Activated T-helper 17 cell treated with anti-CD3 and anti-CD28 coated beads, Interleukin-2, amount 50 U/mL, for 72 hours (primary cell): Measurements from ENCODE around the gene MOB1B. TPM values are rescaled to one million over a fixed set of nuclear protein-coding genes. Genes with fewer than 3 reads are reported as not detected.

Experiments used
- ATAC-seq: fragments of 150-1000 bp; cut with Tn5 transposase; replicated peaks from 2 replicates; pipeline ENCODE4 v1.10.0; 2021; ENCODE audit warnings: mild to moderate bottlenecking, moderate library complexity
- H3K27ac Mint-ChIP-seq: one replicate; pipeline ENCODE4 v1.8.0; 2022; ENCODE audit warnings: mixed read lengths
- H3K27me3 Mint-ChIP-seq: one replicate; pipeline ENCODE4 v1.8.0; 2022; ENCODE audit warnings: mixed read lengths
- H3K36me3 Mint-ChIP-seq: one replicate; pipeline ENCODE4 v1.8.0; 2022; ENCODE audit warnings: low read depth, mild to moderate bottlenecking, mixed read lengths
- H3K4me1 Mint-ChIP-seq: one replicate; pipeline ENCODE4 v1.8.0; 2022; ENCODE audit warnings: mixed read lengths
- H3K4me3 Mint-ChIP-seq: one replicate; pipeline ENCODE4 v1.8.0; 2022; ENCODE audit warnings: mild to moderate bottlenecking, mixed read lengths
- H3K9me3 Mint-ChIP-seq: one replicate; pipeline ENCODE4 v1.8.0; 2022; ENCODE audit warnings: mixed read lengths
- total RNA-seq, 2 donors: library from RNA; stranded (reverse); gene quantifications; one replicate each; pipeline ENCODE4 v1.2.3, GENCODE V29; 2022

MOB1B gene
- total RNA-seq, 2 donors from 2014 or later = 16.6 to 21.2 TPM

GRCh38 chr4:70956549-70957210 lies 54.5 kb downstream of the MOB1B start:
- Mint-ChIP-seq H3K4me1 (no peaks in the 10 kb centered on the region), H3K27me3 (no peaks in the 10 kb centered on the region), H3K9me3 (no peaks in the 10 kb centered on the region), H3K27ac (no peak overlapping the region), H3K4me3 (no peak overlapping the region), H3K36me3 (peaks cover 9% of the 10 kb centered on the region)
- no peak for ATAC-seq

- no peak overlapping the region for H3K27ac Mint-ChIP-seq
- no peak for ATAC-seq
- no peaks in the 10 kb centered on the region for H3K9me3 Mint-ChIP-seq
- peaks cover 9% of the 10 kb centered on the region for H3K36me3 Mint-ChIP-seq
- H3K4me3 Mint-ChIP-seq = no peak overlapping the region
- no peaks in the 10 kb centered on the region for H3K27me3 Mint-ChIP-seq
- H3K4me1 Mint-ChIP-seq = no peaks in the 10 kb centered on the region
These were observed 56.5 kb downstream of the MOB1B start for GRCh38 chr4:70958681-70959080.

- Mint-ChIP-seq H3K9me3 (no peaks in the 10 kb centered on the region), H3K36me3 (peaks cover 28% of the 10 kb centered on the region), H3K27me3 (no peaks in the 10 kb centered on the region), H3K27ac (no peak overlapping the region), H3K4me3 (no peak overlapping the region), H3K4me1 (no peaks in the 10 kb centered on the region)
- no peak for ATAC-seq
These were observed 66.9 kb downstream of the MOB1B start for GRCh38 chr4:70969076-70969475.

- no peak overlapping the region for H3K27ac Mint-ChIP-seq
- no peaks in the 10 kb centered on the region for H3K27me3 Mint-ChIP-seq
- H3K9me3 Mint-ChIP-seq = no peaks in the 10 kb centered on the region
- no peak for ATAC-seq
- no peaks in the 10 kb centered on the region for H3K4me1 Mint-ChIP-seq
- H3K36me3 Mint-ChIP-seq = peaks cover 47% of the 10 kb centered on the region
- no peak overlapping the region for H3K4me3 Mint-ChIP-seq
These were observed 74.1 kb downstream of the MOB1B start for GRCh38 chr4:70976252-70976651.

- Mint-ChIP-seq H3K36me3 (peaks cover 28% of the 10 kb centered on the region), H3K27me3 (no peaks in the 10 kb centered on the region), H3K4me1 (no peaks in the 10 kb centered on the region), H3K4me3 (no peak overlapping the region), H3K9me3 (no peaks in the 10 kb centered on the region), H3K27ac (no peak overlapping the region)
- ATAC-seq = no peak
These were observed 77.4 kb downstream of the MOB1B start for GRCh38 chr4:70979445-70980008.

GRCh38 chr4:70980196-70980595 lies 78.0 kb downstream of the MOB1B start:
- Mint-ChIP-seq H3K27ac (no peak overlapping the region), H3K36me3 (peaks cover 23% of the 10 kb centered on the region), H3K27me3 (no peaks in the 10 kb centered on the region), H3K9me3 (no peaks in the 10 kb centered on the region), H3K4me1 (no peaks in the 10 kb centered on the region), H3K4me3 (no peak overlapping the region)
- no peak for ATAC-seq

GRCh38 chr4:70984106-70984505 lies 81.9 kb downstream of the MOB1B start:
- Mint-ChIP-seq H3K27ac (peak overlapping the region; percentile 37), H3K9me3 (no peaks in the 10 kb centered on the region), H3K27me3 (no peaks in the 10 kb centered on the region), H3K4me1 (no peaks in the 10 kb centered on the region), H3K36me3 (no peaks in the 10 kb centered on the region), H3K4me3 (no peak overlapping the region)
- no peak for ATAC-seq

- H3K36me3 Mint-ChIP-seq = no peaks in the 10 kb centered on the region
- H3K27me3 Mint-ChIP-seq = no peaks in the 10 kb centered on the region
- no peaks in the 10 kb centered on the region for H3K4me1 Mint-ChIP-seq
- ATAC-seq = no peak
- no peak overlapping the region for H3K4me3 Mint-ChIP-seq
- no peak overlapping the region for H3K27ac Mint-ChIP-seq
- H3K9me3 Mint-ChIP-seq = no peaks in the 10 kb centered on the region
These were observed 82.4 kb downstream of the MOB1B start for GRCh38 chr4:70984589-70984988.

GRCh38 chr4:70991596-70991995 lies 89.4 kb downstream of the MOB1B start:
- H3K4me3 Mint-ChIP-seq = peak overlapping the region; percentile 94

GRCh38 chr4:70992391-70992881 lies 90.3 kb downstream of the MOB1B start:
- no peak for ATAC-seq
- Mint-ChIP-seq H3K4me3 (peak overlapping the region; percentile 94), H3K36me3 (peaks cover 34% of the 10 kb centered on the region), H3K4me1 (peaks cover 30% of the 10 kb centered on the region), H3K9me3 (no peaks in the 10 kb centered on the region), H3K27ac (peak overlapping the region; percentile 89), H3K27me3 (no peaks in the 10 kb centered on the region)

More at GRCh38 chr4:70991596-70991995, 89.4 kb downstream of the MOB1B start:
- no peak overlapping the region for H3K27ac Mint-ChIP-seq
- ATAC-seq = no peak
- H3K36me3 Mint-ChIP-seq = peaks cover 26% of the 10 kb centered on the region
- H3K4me1 Mint-ChIP-seq = peaks cover 22% of the 10 kb centered on the region
- H3K9me3 Mint-ChIP-seq = no peaks in the 10 kb centered on the region
- no peaks in the 10 kb centered on the region for H3K27me3 Mint-ChIP-seq

- Mint-ChIP-seq H3K4me3 (peak within 1 kb of the TSS; percentile 94), H3K4me1 (peaks cover 32% of the 10 kb centered on the region), H3K9me3 (no peaks in the 10 kb centered on the region), H3K36me3 (peaks cover 44% of the 10 kb centered on the region), H3K27ac (peak within 1 kb of the TSS; percentile 89), H3K27me3 (no peaks in the 10 kb centered on the region)
- ATAC-seq = peak; percentile 91
These were observed 91.3 kb downstream of the MOB1B start, which contains the start of gene DCK for GRCh38 chr4:70993181-70994068. TSS of gene DCK (plus strand) at chr4:70993649. CDS start at chr4:70993836, 187 bp downstream.

GRCh38 chr4:70994069-70994366 lies 91.8 kb downstream of the MOB1B start:
- Mint-ChIP-seq H3K27me3 (no peaks in the 10 kb centered on the region), H3K27ac (peak overlapping the region; percentile 89), H3K9me3 (no peaks in the 10 kb centered on the region), H3K36me3 (peaks cover 50% of the 10 kb centered on the region), H3K4me3 (peak overlapping the region; percentile 94), H3K4me1 (peaks cover 33% of the 10 kb centered on the region)
- no peak for ATAC-seq

GRCh38 chr4:70994387-70995099 lies 92.4 kb downstream of the MOB1B start:
- Mint-ChIP-seq H3K4me3 (peak overlapping the region; percentile 94), H3K9me3 (no peaks in the 10 kb centered on the region), H3K27me3 (no peaks in the 10 kb centered on the region), H3K27ac (peak overlapping the region; percentile 89), H3K4me1 (peaks cover 38% of the 10 kb centered on the region), H3K36me3 (peaks cover 55% of the 10 kb centered on the region)
- no peak for ATAC-seq

- peak overlapping the region; percentile 94 for H3K4me3 Mint-ChIP-seq
- H3K27ac Mint-ChIP-seq = peak overlapping the region; percentile 89
- H3K4me1 Mint-ChIP-seq = peaks cover 45% of the 10 kb centered on the region
- ATAC-seq = peak; percentile 25
- peaks cover 70% of the 10 kb centered on the region for H3K36me3 Mint-ChIP-seq
- H3K9me3 Mint-ChIP-seq = no peaks in the 10 kb centered on the region
- H3K27me3 Mint-ChIP-seq = no peaks in the 10 kb centered on the region
These were observed 93.8 kb downstream of the MOB1B start for GRCh38 chr4:70996018-70996360.
